Skeletal muscle tissue (tissue), 4 donors: ENCODE data around the gene PKN3. TPM values are rescaled to one million over a fixed set of nuclear protein-coding genes. Genes with fewer than 3 reads are reported as not detected.

Experiments used
- H3K27ac ChIP-seq: one replicate; pipeline ENCODE4 v1.7.0; 2013; ENCODE audit warnings: mild to moderate bottlenecking, low read depth, low read length, inconsistent platforms
- H3K27me3 ChIP-seq, 3 donors: one replicate each; pipeline ENCODE4 v1.7.0; 2013; ENCODE audit warnings: low read length in 3 of 3; ENCODE audit not compliant: control insufficient read depth in 3 of 3, insufficient read depth in 3 of 3
- H3K36me3 ChIP-seq, 3 donors: one replicate each; pipeline ENCODE4 v1.7.0; 2013; ENCODE audit warnings: low read length in 3 of 3; ENCODE audit not compliant: control insufficient read depth in 3 of 3, insufficient read depth in 3 of 3
- H3K4me1 ChIP-seq, 3 donors: one replicate each; pipeline ENCODE4 v1.7.0; 2013; ENCODE audit warnings: low read length in 3 of 3, mild to moderate bottlenecking in 3 of 3; ENCODE audit not compliant: control insufficient read depth in 3 of 3, insufficient read depth in 3 of 3
- H3K4me3 ChIP-seq, 3 donors: one replicate each; pipeline ENCODE4 v1.7.0; 2013; ENCODE audit warnings: low read length in 3 of 3
- H3K9ac ChIP-seq, 3 donors: one replicate each; pipeline ENCODE4 v1.7.0; 2013; ENCODE audit warnings: low read length in 3 of 3, mild to moderate bottlenecking in 3 of 3, moderate library complexity in 2 of 3, low read depth in 1 of 3
- H3K9me3 ChIP-seq, 3 donors: one replicate each; pipeline ENCODE4 v1.7.0; 2013; ENCODE audit warnings: low read length in 3 of 3; ENCODE audit not compliant: control insufficient read depth in 3 of 3
- total RNA-seq: library from RNA; depleted of rRNA; stranded (reverse); fragments of >200 nt; gene quantifications from one replicate; pipeline ENCODE4 v1.2.3, GENCODE V29; 2014
- donor health status: Osteomylitis.

The PKN3 gene
- total RNA-seq, 1 donor from 2014 or later, result 2.1 TPM

DNA sequence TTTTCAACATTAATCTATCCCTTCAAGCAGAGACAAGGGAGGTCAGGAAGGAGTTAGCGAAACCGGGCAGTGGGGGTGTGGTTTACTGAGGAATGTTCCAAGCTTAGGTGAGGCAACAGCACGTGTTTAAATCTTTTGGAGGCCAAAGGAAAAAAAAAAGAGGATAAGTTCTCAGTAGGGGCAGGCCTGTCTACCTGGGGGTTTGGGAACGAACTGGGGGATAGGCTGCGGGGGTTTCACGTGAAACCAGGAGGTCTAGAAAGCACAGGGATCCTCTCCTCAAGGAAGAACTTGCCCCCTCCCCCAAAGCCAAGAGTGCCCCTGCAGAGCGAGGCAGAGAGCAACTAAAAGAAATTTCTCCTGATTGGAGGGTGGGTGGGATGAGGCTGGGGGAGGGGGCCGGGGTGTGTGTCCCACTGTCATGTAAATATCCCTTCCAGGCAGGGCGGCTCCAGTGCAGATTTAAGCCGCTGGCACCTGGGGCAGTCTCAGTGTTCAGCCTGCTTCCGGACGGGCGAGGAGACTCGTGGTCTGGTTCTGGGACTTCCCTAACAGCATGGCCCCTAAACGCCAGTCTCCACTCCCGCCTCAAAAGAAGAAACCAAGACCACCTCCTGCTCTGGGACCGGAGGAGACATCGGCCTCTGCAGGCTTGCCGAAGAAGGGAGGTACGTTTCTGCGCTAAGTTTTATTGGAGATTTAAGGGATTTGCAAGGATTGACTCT lies 18.8 kb upstream of the PKN3 start:
- Histone ChIP-seq H3K9me3 (no peaks in the 10 kb centered on the region), H3K27ac (peak overlapping the region; percentile 37), H3K9ac (peak overlapping the region; percentile 29 to 70 (median 68)), H3K4me3 (peak overlapping the region; percentile 61 to 75 (median 63)), H3K36me3 (no peaks in the 10 kb centered on the region), H3K4me1 (peaks cover 8 to 15% (median 9%) of the 10 kb centered on the region in 3 donors), H3K27me3 (peaks cover 0 to 12% (median 5%) of the 10 kb centered on the region in 3 donors)

DNA sequence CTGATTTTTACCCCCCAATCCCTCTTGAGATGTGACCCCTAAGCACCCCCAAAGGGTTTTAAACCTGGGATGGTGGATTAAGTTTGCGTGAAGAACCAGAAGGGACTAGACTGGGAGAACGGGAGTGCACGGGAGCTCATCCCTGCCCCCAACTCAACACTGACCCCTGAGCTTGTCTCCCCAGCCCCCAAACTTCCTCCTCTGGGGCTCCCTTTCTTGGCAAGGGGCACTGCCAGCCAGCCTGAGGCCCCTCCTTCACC lies 18.3 kb upstream of the PKN3 start:
- peak overlapping the region; percentile 29 to 70 (median 68) for H3K9ac ChIP-seq
- H3K4me1 ChIP-seq, result peaks cover 8 to 15% (median 10%) of the 10 kb centered on the region in 3 donors
- peaks cover 0 to 12% (median 5%) of the 10 kb centered on the region in 3 donors for H3K27me3 ChIP-seq

GRCh38 chr9:128684325-128685199 lies 17.7 kb upstream of the PKN3 start:
- Histone ChIP-seq H3K27me3 (peaks cover 0 to 12% (median 5%) of the 10 kb centered on the region in 3 donors), H3K9me3 (no peaks in the 10 kb centered on the region), H3K27ac (peak overlapping the region; percentile 37), H3K4me3 (peak overlapping the region; percentile 61 to 75 (median 63)), H3K36me3 (no peaks in the 10 kb centered on the region), H3K4me1 (peaks cover 8 to 15% (median 10%) of the 10 kb centered on the region in 3 donors), H3K9ac (peak overlapping the region; percentile 29 to 70 (median 68))

More for the DNA sequence above, 18.3 kb upstream of the PKN3 start:
- H3K36me3 ChIP-seq, result no peaks in the 10 kb centered on the region
- H3K27ac ChIP-seq, result peak overlapping the region; percentile 37
- H3K9me3 ChIP-seq, result no peaks in the 10 kb centered on the region
- H3K4me3 ChIP-seq, result peak overlapping the region; percentile 61 to 75 (median 63)

DNA sequence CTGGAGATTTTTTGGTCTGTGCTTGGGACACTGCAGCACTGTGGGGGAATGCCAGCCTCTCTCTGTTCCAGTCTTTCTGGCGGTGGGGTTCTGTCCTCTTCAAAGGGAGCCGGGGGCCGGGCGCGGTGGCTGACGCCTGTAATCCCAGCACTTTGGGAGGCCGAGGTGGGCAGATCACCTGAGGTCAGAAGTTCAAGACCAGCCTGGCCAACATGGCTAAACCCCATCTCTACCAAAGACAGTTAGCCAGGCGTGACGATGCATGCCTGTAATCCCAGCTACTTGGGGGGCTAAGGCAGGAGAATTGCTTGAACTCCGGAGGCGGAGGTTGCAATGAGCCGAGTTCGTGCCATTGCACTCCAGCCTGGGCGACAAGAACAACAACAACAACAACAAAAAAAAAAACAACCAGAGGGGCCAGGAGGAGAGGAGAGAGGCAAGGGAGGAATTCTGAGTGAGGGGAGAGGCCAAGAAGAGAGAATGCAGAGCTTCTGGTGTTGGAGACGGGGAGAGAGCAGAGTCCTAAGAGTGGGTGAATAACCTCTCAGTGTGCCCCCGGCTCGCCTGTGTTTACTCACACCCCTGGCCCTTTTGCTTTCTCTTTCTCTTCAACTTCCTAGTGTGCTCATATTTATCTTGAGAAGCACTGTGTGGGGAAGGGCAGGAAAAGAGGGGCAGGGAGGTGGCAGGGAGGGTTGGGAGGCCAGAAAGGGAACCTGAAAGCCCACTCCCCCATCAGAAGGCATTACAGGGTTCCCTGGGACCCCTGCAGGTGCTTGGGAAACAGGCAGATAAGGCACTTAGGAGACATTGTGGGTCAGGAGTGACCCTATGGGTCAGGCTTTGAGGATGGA lies 16.4 kb upstream of the PKN3 start:
- peaks cover 0 to 12% (median 5%) of the 10 kb centered on the region in 3 donors for H3K27me3 ChIP-seq
- H3K4me1 ChIP-seq, result peaks cover 16 to 23% (median 18%) of the 10 kb centered on the region in 3 donors
- peak overlapping the region in 1 of 3 donors; percentile 38 for H3K9ac ChIP-seq
- H3K27ac ChIP-seq, result no peak overlapping the region
- no peak overlapping the region for H3K4me3 ChIP-seq
- no peaks in the 10 kb centered on the region for H3K36me3 ChIP-seq
- H3K9me3 ChIP-seq, result no peaks in the 10 kb centered on the region

DNA sequence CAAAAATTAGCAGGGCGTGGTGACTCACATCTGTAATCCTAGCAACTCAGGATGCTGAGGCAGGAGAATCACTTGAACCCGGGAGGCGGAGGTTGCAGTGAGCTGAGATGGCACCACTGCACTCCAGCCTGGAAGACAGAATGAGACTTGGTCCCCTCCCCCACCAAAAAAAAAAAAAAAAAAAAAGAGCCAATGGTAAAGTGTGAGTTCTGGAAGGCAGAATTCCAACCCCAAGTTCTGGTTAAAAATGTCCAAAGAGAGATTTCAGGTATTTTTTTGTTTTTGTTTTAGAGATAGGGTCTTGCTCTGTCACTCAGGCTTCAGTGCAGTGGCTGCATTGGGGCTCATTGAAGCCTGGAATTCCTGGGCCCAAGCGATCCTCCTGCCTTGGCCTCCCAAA lies 14.8 kb upstream of the PKN3 start:
- peaks cover 0 to 12% (median 5%) of the 10 kb centered on the region in 3 donors for H3K27me3 ChIP-seq
- no peaks in the 10 kb centered on the region for H3K9me3 ChIP-seq
- no peak overlapping the region for H3K27ac ChIP-seq
- H3K9ac ChIP-seq, result no peak overlapping the region
- H3K36me3 ChIP-seq, result peaks cover 0 to 10% (median 9%) of the 10 kb centered on the region in 3 donors
- H3K4me3 ChIP-seq, result no peak overlapping the region
- peaks cover 16 to 25% (median 22%) of the 10 kb centered on the region in 3 donors for H3K4me1 ChIP-seq

- H3K4me3 ChIP-seq, result peak within 1 kb of the TSS; percentile 75 to 83 (median 78)
- H3K27me3 ChIP-seq, result peaks cover 0 to 12% (median 5%) of the 10 kb centered on the region in 3 donors
- H3K4me1 ChIP-seq, result peaks cover 16 to 25% (median 22%) of the 10 kb centered on the region in 3 donors
- H3K27ac ChIP-seq, result peak within 1 kb of the TSS; percentile 83
- peak within 1 kb of the TSS; percentile 82 to 91 (median 84) for H3K9ac ChIP-seq
- H3K36me3 ChIP-seq, result peaks cover 9 to 22% (median 20%) of the 10 kb centered on the region in 3 donors
- no peaks in the 10 kb centered on the region for H3K9me3 ChIP-seq
Observed at GRCh38 chr9:128688501-128689292, 13.6 kb upstream of the PKN3 start, which contains the start of gene SET. Gene SET (plus strand): TSS chr9:128689222. CDS start chr9:128689583, 361 bp downstream.

GRCh38 chr9:128689293-128689774 lies 13.0 kb upstream of the PKN3 start:
- H3K4me3 ChIP-seq, result peak overlapping the region in 2 of 3 donors; percentile 52 to 61
- H3K9ac ChIP-seq, result peak overlapping the region in 1 of 3 donors; percentile 79

DNA sequence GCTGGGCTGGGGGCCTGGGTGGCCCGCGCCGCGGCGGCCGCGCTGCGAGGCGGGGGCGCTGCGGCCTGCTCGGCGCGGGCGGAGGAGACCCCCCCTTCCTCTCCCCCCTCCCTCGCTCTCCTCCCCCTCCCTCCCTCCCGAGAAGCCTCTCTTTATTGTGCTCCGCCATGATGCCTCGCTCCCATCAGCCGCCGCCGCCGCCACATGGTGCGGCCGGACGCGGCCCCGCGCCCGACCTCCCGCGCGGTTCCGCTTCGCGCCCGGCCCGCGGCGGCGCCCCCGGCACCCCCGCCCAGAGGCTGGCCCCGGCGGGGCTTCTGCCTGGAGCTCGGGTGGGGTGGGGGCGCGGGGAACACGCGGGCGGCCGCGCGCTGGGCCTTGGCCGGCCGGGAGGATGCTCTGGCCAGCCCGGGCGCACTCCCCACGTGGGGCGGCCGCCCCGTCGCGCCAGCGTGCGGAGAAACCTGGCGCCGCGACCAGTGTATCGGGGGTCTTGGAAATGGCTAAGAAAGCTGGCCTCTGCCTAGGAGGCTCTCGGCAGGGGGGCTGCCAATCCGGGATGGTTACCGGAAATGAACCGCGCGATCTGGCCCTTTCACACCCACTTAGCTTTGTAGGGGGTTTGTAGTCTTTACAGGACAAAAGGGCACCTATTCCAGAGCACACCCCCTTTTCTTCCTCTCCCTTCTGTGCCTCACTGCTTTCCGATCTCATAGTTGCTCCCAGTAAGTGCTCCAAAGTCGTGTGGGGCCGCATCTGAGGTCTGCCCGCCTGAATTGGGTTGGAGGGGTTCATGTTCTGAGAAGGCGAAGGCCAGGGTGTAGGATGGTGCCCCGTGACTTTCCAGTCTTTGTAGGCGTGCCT lies 12.3 kb upstream of the PKN3 start:
- Histone ChIP-seq H3K9ac (peak overlapping the region; percentile 71 to 80 (median 74)), H3K27me3 (peaks cover 0 to 2% (median 0%) of the 10 kb centered on the region in 3 donors), H3K4me1 (peaks cover 13 to 20% (median 19%) of the 10 kb centered on the region in 3 donors), H3K4me3 (peak overlapping the region; percentile 68 to 76 (median 75)), H3K27ac (peak overlapping the region; percentile 12), H3K9me3 (no peaks in the 10 kb centered on the region), H3K36me3 (peaks cover 16 to 29% (median 28%) of the 10 kb centered on the region in 3 donors)

More at GRCh38 chr9:128689293-128689774, 13.0 kb upstream of the PKN3 start:
- Histone ChIP-seq H3K36me3 (peaks cover 15 to 26% (median 26%) of the 10 kb centered on the region in 3 donors), H3K27ac (peak overlapping the region; percentile 68), H3K9me3 (no peaks in the 10 kb centered on the region), H3K4me1 (peaks cover 16 to 25% (median 20%) of the 10 kb centered on the region in 3 donors), H3K27me3 (peaks cover 0 to 9% (median 5%) of the 10 kb centered on the region in 3 donors)
